ENCODE measurements around the gene HAUS1. TPM values are rescaled to one million over a fixed set of nuclear protein-coding genes. Genes with fewer than 3 reads are reported as not detected.

The HAUS1 gene
- total and polyA plus RNA-seq, 4 donors: 4.5 to 17.9 (median 6.5) TPM

DNA sequence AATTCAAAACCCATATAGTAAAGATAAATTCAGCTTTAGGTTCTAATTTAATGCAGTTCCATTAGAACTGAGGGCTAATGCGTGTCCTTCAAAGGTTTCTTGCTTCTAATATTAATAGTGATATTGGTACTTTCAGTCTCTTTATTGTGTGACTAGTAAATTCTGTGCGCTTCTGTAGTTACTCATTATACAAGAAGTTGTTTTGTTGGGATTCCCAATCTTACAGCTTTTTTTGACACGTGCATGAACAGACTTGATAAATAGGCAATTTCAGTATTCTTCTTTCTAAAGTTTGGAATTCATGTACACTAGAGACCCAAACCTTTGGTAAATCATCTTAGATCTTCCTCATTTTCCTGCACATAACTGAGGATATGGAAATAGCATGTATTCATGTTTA is 71.8 kb downstream of the HAUS1 start:
- Histone ChIP-seq H3K36me3 (ENCODE audit: control insufficient read depth in 4 of 4, insufficient read depth in 3 of 4, low read depth in 1 of 4, low read length in 3 of 4) (no peaks in the 10 kb centered on the region), H3K4me3 (ENCODE audit: low read depth in 1 of 3, low read length in 3 of 3) (no peak overlapping the region), H3K27ac (ENCODE audit: low read depth in 1 of 2, low read length in 2 of 2) (no peak overlapping the region), H3K27me3 (ENCODE audit: control insufficient read depth in 4 of 4, insufficient read depth in 4 of 4, low read length in 3 of 4) (no peaks in the 10 kb centered on the region), H3K9me3 (ENCODE audit: control insufficient read depth in 4 of 4, low read length in 3 of 4) (no peaks in the 10 kb centered on the region), H3K9ac (ENCODE audit: low read depth in 1 of 2, low read length in 2 of 2) (no peak overlapping the region), H3K4me1 (ENCODE audit: control insufficient read depth in 4 of 4, insufficient read depth in 4 of 4, low read length in 3 of 4) (peaks cover 1 to 17% (median 10%) of the 10 kb centered on the region in 4 donors)
- TF ChIP-seq RAD21 (IDR thresholded peaks at IDR 0.05) (no peak), GABPA (IDR thresholded peaks at IDR 0.05 in 1 of 2, conservative IDR thresholded peaks at IDR 0.05 in 1 of 2) (no peak), FOXA2 (IDR thresholded peaks at IDR 0.05) (no peak), REST (IDR thresholded peaks at IDR 0.05) (no peak), RXRA (IDR thresholded peaks at IDR 0.05) (no peak), TAF1 (conservative IDR thresholded peaks at IDR 0.05) (no peak), FOXA1 (IDR thresholded peaks at IDR 0.05) (no peak), ZBTB33 (IDR thresholded peaks at IDR 0.05) (no peak), HNF4A (conservative IDR thresholded peaks at IDR 0.05) (no peak), HNF4G (IDR thresholded peaks at IDR 0.05) (no peak), ATF3 (IDR thresholded peaks at IDR 0.05) (no peak), CTCF (IDR thresholded peaks at IDR 0.05; ENCODE audit: low read depth, low read length, missing input control) (no peak), MAX (IDR thresholded peaks at IDR 0.05) (no peak), SP1 (IDR thresholded peaks at IDR 0.05) (no peak), NR2F2 (IDR thresholded peaks at IDR 0.05) (no peak), EGR1 (IDR thresholded peaks at IDR 0.05; ENCODE audit: low read depth in 2 of 2) (no peak), YY1 (IDR thresholded peaks at IDR 0.05) (no peak), JUND (IDR thresholded peaks at IDR 0.05) (no peak)
- no peak for DNase-seq (ENCODE audit: low spot score)
- WGBS: 79% methylated on average over 3 of the region's 3 CpGs

Small RNAs within 50 kb of the gene (small RNA-seq; reads per million reads assigned to genes)
- gene RNU6-1278P (not detected), gene RNY4P37 (0.07 reads per million)

Other genes starting within 250 kb of the HAUS1 start
- 10 to 100 TPM; 18.6 to 20.3 TPM for gene EPG5, start 137.1 kb upstream of the HAUS1 start, total RNA-seq
- gene EPG5, start 137.1 kb upstream of the HAUS1 start, polyA plus RNA-seq: 1 to 10 TPM; 3.2 to 3.6 TPM
- gene PSTPIP2, start 32.1 kb upstream of the HAUS1 start, total RNA-seq: 10 to 100 TPM; 12.8 to 14.7 TPM
- gene PSTPIP2, start 32.1 kb upstream of the HAUS1 start, polyA plus RNA-seq: 1 to 10 TPM; 4.0 to 4.4 TPM
- 100 to 1,000 TPM; 374 to 618 TPM for gene ATP5F1A, start 6.1 kb upstream of the HAUS1 start, total RNA-seq
- 100 to 1,000 TPM; 267 to 364 TPM for gene ATP5F1A, start 6.1 kb upstream of the HAUS1 start, polyA plus RNA-seq